B cell (primary cell): Measurements from ENCODE around the gene MMUT. TPM values are rescaled to one million over a fixed set of nuclear protein-coding genes. Genes with fewer than 3 reads are reported as not detected.
"Not testable (repeated sequence)": the region's sequence is repeated elsewhere in the genome, so short reads cannot be mapped to it uniquely, and the experiment has no call there.

Experiments
- ATAC-seq: fragments of 200-7000 bp; cut with Tn5 transposase; one replicate; pipeline ENCODE4 v1.10.0; 2021; ENCODE audit warnings: low read depth, mild to moderate bottlenecking, moderate number of reproducible peaks, moderate library complexity
- CTCF ChIA-PET: fragments of 350-600 bp; sonication (Branson Sonifier 250); formaldehyde crosslinking; loops from one replicate; lab custom pipeline; 2021; ENCODE audit warnings: antibody characterized with exemption, inconsistent platforms; lab: Charles Lee
- POLR2A ChIA-PET: fragments of 350-600 bp; sonication (Branson Sonifier 250); formaldehyde crosslinking; loops from one replicate; lab custom pipeline; 2021; ENCODE audit warnings: antibody characterized with exemption; lab: Charles Lee
- DNase-seq: peaks from one replicate; pipeline ENCODE4 v3.0.0; 2013
- H2AFZ ChIP-seq: 2 replicates; pipeline ENCODE4 v1.6.1; 2012; ENCODE audit warnings: mild to moderate bottlenecking, low read depth, low read length; ENCODE audit not compliant: insufficient read depth, poor library complexity, severe bottlenecking
- H3K27ac ChIP-seq, 2 donors: 1 replicate in 1 of 2; 2 replicates in 1 of 2; pipeline ENCODE4 v1.5.1; 2012 to 2013; ENCODE audit warnings: low read length in 2 of 2, mild to moderate bottlenecking in 2 of 2, moderate library complexity in 1 of 2
- H3K27me3 ChIP-seq, 4 experiments: fragments of 200-600 bp in 1 of 4; sonication (generic) in 1 of 4; replicated peaks in 1 of 4; 1 replicate in 2 of 4; 2 replicates in 2 of 4; pipeline versions ENCODE4 v1.6.1 to v1.7.0; 2013 to 2016; ENCODE audit warnings: low read length in 3 of 4, mild to moderate bottlenecking in 2 of 4, mixed read lengths in 1 of 4, moderate library complexity in 1 of 4; ENCODE audit not compliant: insufficient read depth in 4 of 4, control insufficient read depth in 3 of 4; ENCODE audit errors: control extremely low read depth in 1 of 4
- H3K36me3 ChIP-seq, 2 experiments: replicated peaks in 1 of 2; 1 replicate in 1 of 2; 2 replicates in 1 of 2; pipeline versions ENCODE4 v1.6.1 to v1.7.1; 2013; ENCODE audit warnings: low read length in 1 of 2; ENCODE audit not compliant: insufficient read depth in 2 of 2, control insufficient read depth in 1 of 2; ENCODE audit errors: control extremely low read depth in 1 of 2, extremely low read depth in 1 of 2
- H3K4me1 ChIP-seq, 2 donors: fragments of 200-600 bp in 1 of 2; sonication (generic) in 1 of 2; 1 replicate in 1 of 2; 2 replicates in 1 of 2; pipeline versions ENCODE4 v1.5.1 to v1.6.1; 2013 to 2017; ENCODE audit warnings: low read length in 2 of 2; ENCODE audit not compliant: control insufficient read depth in 2 of 2, insufficient read depth in 2 of 2
- H3K4me2 ChIP-seq: replicated peaks from 2 replicates; pipeline ENCODE3; 2012; ENCODE audit warnings: mild to moderate bottlenecking, low read depth, low read length; ENCODE audit not compliant: poor library complexity, severe bottlenecking
- H3K4me3 ChIP-seq, 5 experiments: fragments of 200-600 bp in 1 of 5; sonication (generic) in 1 of 5; 1 replicate in 3 of 5; 2 replicates in 2 of 5; pipeline versions ENCODE4 v1.5.1 to v1.7.0; 2011 to 2016; ENCODE audit warnings: low read length in 4 of 5, mild to moderate bottlenecking in 4 of 5, low read depth in 2 of 5, control low read depth in 1 of 5, moderate library complexity in 1 of 5; ENCODE audit not compliant: insufficient read depth in 1 of 5; ENCODE audit errors: control extremely low read depth in 1 of 5, extremely low read depth in 1 of 5
- H3K79me2 ChIP-seq: fragments of 200-600 bp; sonication (generic); one replicate; pipeline ENCODE4 v1.6.0; 2016; ENCODE audit warnings: low read length; ENCODE audit not compliant: control insufficient read depth, insufficient read depth
- H3K9ac ChIP-seq: fragments of 200-600 bp; sonication (generic); 2 replicates; pipeline ENCODE4 v1.6.1; 2017; ENCODE audit warnings: mild to moderate bottlenecking, low read length, moderate library complexity
- H3K9me3 ChIP-seq, 3 donors: one replicate each; pipeline versions ENCODE4 v1.6.1 to v1.7.1; 2013; ENCODE audit warnings: low read length in 2 of 3; ENCODE audit not compliant: control insufficient read depth in 2 of 3, insufficient read depth in 1 of 3; ENCODE audit errors: control extremely low read depth in 1 of 3
- H4K20me1 ChIP-seq: 2 replicates; pipeline ENCODE4 v1.6.0; 2012; ENCODE audit warnings: mild to moderate bottlenecking, low read length; ENCODE audit not compliant: insufficient read depth, control insufficient read depth, poor library complexity, severe bottlenecking
- H3K27ac Mint-ChIP-seq: one replicate; pipeline ENCODE4 v1.8.0; 2021; ENCODE audit warnings: mixed read lengths
- H3K27me3 Mint-ChIP-seq: one replicate; pipeline ENCODE4 v1.8.0; 2021; ENCODE audit warnings: mixed read lengths
- H3K4me1 Mint-ChIP-seq: one replicate; pipeline ENCODE4 v1.8.0; 2021; ENCODE audit warnings: mixed read lengths
- H3K4me3 Mint-ChIP-seq: one replicate; pipeline ENCODE4 v1.8.0; 2021; ENCODE audit warnings: mixed read lengths
- H3K9me3 Mint-ChIP-seq: one replicate; pipeline ENCODE4 v1.8.0; 2022; ENCODE audit warnings: mixed read lengths; ENCODE audit not compliant: insufficient read depth
- CTCF ChIP-seq: fragments of 200-600 bp; IDR thresholded peaks from one replicate; pipeline ENCODE4 v1.8.0; 2022; ENCODE audit warnings: antibody characterized with exemption, mild to moderate bottlenecking
- EZH2 ChIP-seq: IDR thresholded peaks from 2 replicates; pipeline ENCODE4 v1.6.1; 2012; ENCODE audit warnings: borderline replicate concordance, low read depth, mild to moderate bottlenecking, moderate library complexity, low read length; ENCODE audit not compliant: insufficient read depth, poor library complexity, severe bottlenecking
- WGBS: methylation state at CpG from one replicate; pipeline ENCODE4 v1.1.5; 2013; ENCODE audit warnings: missing lambda C conversion rate; ENCODE audit not compliant: insufficient coverage; 5-methylcytosine and 5-hydroxymethylcytosine counted together
- intact Hi-C: fragments of 100-400 bp; cut with micrococcal nuclease; formaldehyde crosslinking; loops from one replicate; pipeline ENCODE4 v1.10.0; 2022
- polyA plus RNA-seq: library from polyadenylated mRNA; depleted of rRNA; stranded (reverse); fragments of >200 nt; gene quantifications from 2 replicates; pipeline ENCODE4 v1.2.3, GENCODE V29; 2012
- total RNA-seq, 2 donors: library from RNA; stranded (reverse); fragments of 120-200 nt in 1 of 2; gene quantifications; 1 replicate in 1 of 2; 2 replicates in 1 of 2; pipeline versions ENCODE4 v1.2.3 to v1.2.4, GENCODE V29; 2013 to 2022

The MMUT gene
- total and polyA plus RNA-seq, 2 donors (not counting 1 experiment from before 2014, with no cell fraction given): 3.9 to 10.6 TPM

- no peaks in the 10 kb centered on the region for H4K20me1 ChIP-seq
- no peak overlapping the region for H3K27ac ChIP-seq
- 100% methylated on average over 1 of the region's 3 CpGs for WGBS
- no peak overlapping the region for H2AFZ ChIP-seq
- DNase-seq (no peak), ATAC-seq (no peak)
- no peaks in the 10 kb centered on the region for H3K9me3 Mint-ChIP-seq
- H3K4me2 ChIP-seq: no peak overlapping the region
- no peak overlapping the region for H3K9ac ChIP-seq
- H3K4me1 Mint-ChIP-seq: no peaks in the 10 kb centered on the region
- POLR2A ChIA-PET: no interaction called here
- intact Hi-C loops: no loop called here
- H3K27ac Mint-ChIP-seq: no peak overlapping the region
- no peaks in the 10 kb centered on the region for H3K9me3 ChIP-seq
- no peaks in the 10 kb centered on the region for H3K79me2 ChIP-seq
- no peak for TF ChIP-seq EZH2
- TF ChIP-seq CTCF: no peak
- no peak overlapping the region for H3K4me3 Mint-ChIP-seq
- CTCF ChIA-PET: interaction anchor here (0.6 kb wide), 1 partner anchor 15 kb away, joined by 6 read pairs; no protein-coding TSS in a partner anchor
- H3K27me3 Mint-ChIP-seq: no peaks in the 10 kb centered on the region
- no peak overlapping the region for H3K4me3 ChIP-seq
- peaks cover 0 to 2% (median 0%) of the 10 kb centered on the region in 4 experiments for H3K27me3 ChIP-seq
- H3K4me1 ChIP-seq: no peaks in the 10 kb centered on the region
- H3K36me3 ChIP-seq: peaks cover 0 to 7% of the 10 kb centered on the region in 2 experiments
These were observed 34.3 kb upstream of the MMUT start for GRCh38 chr6:49497304-49497703.

GRCh38 chr6:49490633-49491032, 27.6 kb upstream of the MMUT start:
- no peak overlapping the region for H3K4me2 ChIP-seq
- H2AFZ ChIP-seq: no peak overlapping the region
- no CpG with 5 or more reads among the region's 4 CpGs for WGBS
- no peaks in the 10 kb centered on the region for H3K79me2 ChIP-seq
- Mint-ChIP-seq H3K4me1 (no peaks in the 10 kb centered on the region), H3K9me3 (no peaks in the 10 kb centered on the region), H3K27ac (no peak overlapping the region), H3K4me3 (no peak overlapping the region), H3K27me3 (no peaks in the 10 kb centered on the region)
- H3K9me3 ChIP-seq: no peaks in the 10 kb centered on the region
- no peak for ATAC-seq
- no peak overlapping the region for H3K4me3 ChIP-seq
- H3K27me3 ChIP-seq: no peaks in the 10 kb centered on the region
- TF ChIP-seq EZH2 (no peak), CTCF (no peak)
- no peak overlapping the region for H3K27ac ChIP-seq
- ChIA-PET CTCF (interaction anchor here (0.7 kb wide), 1 partner anchor 21 kb away, joined by 3 read pairs; no protein-coding TSS in a partner anchor), POLR2A (no interaction called here)
- intact Hi-C loops: no loop called here
- no peaks in the 10 kb centered on the region for H3K4me1 ChIP-seq
- no peak for DNase-seq
- no peaks in the 10 kb centered on the region for H4K20me1 ChIP-seq
- H3K36me3 ChIP-seq: peaks cover 5 to 34% of the 10 kb centered on the region in 2 experiments
- H3K9ac ChIP-seq: no peak overlapping the region

- POLR2A ChIA-PET, H3K36me3 ChIP-seq, H3K4me3 ChIP-seq, H3K79me2 ChIP-seq, CTCF ChIA-PET, H3K27ac Mint-ChIP-seq, H3K4me1 Mint-ChIP-seq, H4K20me1 ChIP-seq, H3K4me1 ChIP-seq, H3K9me3 ChIP-seq, H3K27me3 ChIP-seq, H3K27me3 Mint-ChIP-seq, H3K27ac ChIP-seq, ATAC-seq, H3K4me2 ChIP-seq, H3K9me3 Mint-ChIP-seq, DNase-seq, intact Hi-C loops, H3K9ac ChIP-seq, H2AFZ ChIP-seq, H3K4me3 Mint-ChIP-seq: not testable (repeated sequence)
- 99% methylated on average over 10 of the region's 14 CpGs for WGBS
These were observed 20.3 kb upstream of the MMUT start for GRCh38 chr6:49483380-49483779.
